K562 (cell line): ENCODE results near the gene KRTAP5-7. TPM values are rescaled to one million over a fixed set of nuclear protein-coding genes. Genes with fewer than 3 reads are reported as not detected.

ENCODE experiments used
- ATAC-seq: fragments of 200-7000 bp; cut with Tn5 transposase; 3 replicates; pipeline ENCODE4 v1.9.1; 2020; ENCODE audit warnings: moderate library complexity
- BruUV-seq: library from RNA; stranded (reverse); fragments of 400-500 nt; replicated peaks from 2 replicates; lab custom pipeline; 2021; lab: Mats Ljungman, UMichigan
- CTCF ChIA-PET: fragments of 300-600 bp; formaldehyde crosslinking; extraction: SDS; loops from one replicate; lab custom pipeline; 2021; ENCODE audit warnings: low intra/inter-chr PET ratio; lab: Yijun Ruan, JAX
- POLR2A ChIA-PET: fragments of 300-600, 350-650 bp; sonication (Branson Sonifier 250); formaldehyde crosslinking; extraction: SDS; loops from one replicate; lab custom pipeline; 2021; ENCODE audit warnings: antibody characterized with exemption, inconsistent platforms; lab: Yijun Ruan, JAX
- DNase-seq, 4 experiments: peaks; one replicate each; pipeline versions ENCODE4 v3.0.0 to v3.0.0-alpha.2; 2011 to 2018; ENCODE audit warnings: low spot score in 3 of 4, mixed read lengths in 3 of 4; ENCODE audit errors: extremely low read depth in 1 of 4
- FAIRE-seq: peaks from 2 replicates; lab custom pipeline; 2011; peaks lifted over from hg19 to GRCh38; lab: Jason Lieb, UNC
- H2AFZ ChIP-seq: 2 replicates; pipeline ENCODE4 v1.6.0; 2011; ENCODE audit warnings: low read depth, low read length, control low read depth, inconsistent platforms
- H3K27ac ChIP-seq: fragments of 200-600 bp; 3 replicates; pipeline ENCODE4 v1.8.0; 2011; ENCODE audit warnings: low read depth, mild to moderate bottlenecking, control low read depth, inconsistent platforms, low read length, moderate library complexity, mixed read lengths; ENCODE audit errors: extremely low read depth
- H3K27me3 ChIP-seq, 2 experiments: fragments of 300-600 bp in 1 of 2; 2 replicates in 1 of 2; 3 replicates in 1 of 2; pipeline versions ENCODE4 v1.6.0 to v1.8.0; 2011; ENCODE audit warnings: inconsistent platforms in 2 of 2, low read length in 2 of 2, mild to moderate bottlenecking in 1 of 2, mixed read lengths in 1 of 2, moderate library complexity in 1 of 2; ENCODE audit not compliant: control insufficient read depth in 2 of 2, insufficient read depth in 2 of 2
- H3K36me3 ChIP-seq: fragments of 300-600 bp; 3 replicates; pipeline ENCODE4 v1.8.0; 2011; ENCODE audit warnings: mild to moderate bottlenecking, low read length, inconsistent platforms; ENCODE audit not compliant: control insufficient read depth, insufficient read depth
- H3K4me1 ChIP-seq, 2 experiments: fragments of 200-600 bp in 1 of 2; replicated peaks in 1 of 2; 2 replicates in 1 of 2; 3 replicates in 1 of 2; pipeline versions ENCODE4 v1.5.1 to v1.8.0; 2011; ENCODE audit warnings: inconsistent platforms in 2 of 2, low read length in 2 of 2, mild to moderate bottlenecking in 1 of 2, mixed read lengths in 1 of 2, moderate library complexity in 1 of 2; ENCODE audit not compliant: control insufficient read depth in 2 of 2, insufficient read depth in 2 of 2
- H3K4me2 ChIP-seq: 2 replicates; pipeline ENCODE4 v1.6.1; 2011; ENCODE audit warnings: low read length, control low read depth, inconsistent platforms, mixed read lengths; ENCODE audit not compliant: insufficient read depth
- H3K4me3 ChIP-seq: fragments of 200-600 bp; sonication (generic), shearing (Covaris generic); 2 replicates; pipeline ENCODE4 v1.5.1; 2016; ENCODE audit warnings: control low read depth, inconsistent platforms
- H3K79me2 ChIP-seq: fragments of 200-600 bp; 3 replicates; pipeline ENCODE4 v1.8.0; 2011; ENCODE audit warnings: low read length, inconsistent platforms; ENCODE audit not compliant: control insufficient read depth, insufficient read depth
- H3K9ac ChIP-seq, 2 experiments: 2 replicates each; pipeline versions ENCODE4 v1.6.0 to v1.6.1; 2011; ENCODE audit warnings: low read depth in 2 of 2, low read length in 2 of 2, control low read depth in 1 of 2, inconsistent platforms in 1 of 2, mild to moderate bottlenecking in 1 of 2, mixed read lengths in 1 of 2; ENCODE audit not compliant: insufficient read depth in 1 of 2
- H3K9me1 ChIP-seq: one replicate; pipeline ENCODE4 v1.6.0; 2011; ENCODE audit warnings: inconsistent platforms, mild to moderate bottlenecking, low read length, moderate library complexity; ENCODE audit not compliant: control insufficient read depth, insufficient read depth
- H3K9me3 ChIP-seq: replicated peaks from 2 replicates; pipeline ENCODE4 v1.5.1; 2011; ENCODE audit warnings: low read depth, low read length, inconsistent platforms; ENCODE audit not compliant: control insufficient read depth, insufficient read depth
- H4K20me1 ChIP-seq: replicated peaks from 2 replicates; pipeline ENCODE4 v1.6.1; 2011; ENCODE audit warnings: low read length, inconsistent platforms, mixed read lengths; ENCODE audit not compliant: control insufficient read depth, insufficient read depth
- C11orf30 ChIP-seq: fragments of 450-650 bp; IDR thresholded peaks from 2 replicates; pipeline ENCODE4 v1.6.1; 2016; ENCODE audit warnings: low read depth, mild to moderate bottlenecking
- CHCHD3 ChIP-seq: fragments of 250-450 bp; sonication (Bioruptor Pico); IDR thresholded peaks from 2 replicates; pipeline ENCODE4 v2.1.2; 2022; ENCODE audit warnings: mild to moderate bottlenecking
- MAFF ChIP-seq: IDR thresholded peaks from 2 replicates; pipeline ENCODE4 v1.6.1; 2012; ENCODE audit warnings: low read length, improper control_type of control experiment
- WGBS: fragments of 100-300 bp; shearing (Covaris generic); methylation state at CpG from one replicate; pipeline ENCODE4 v1.1.6; 2016; ENCODE audit warnings: low coverage, mixed read lengths; ENCODE audit not compliant: insufficient coverage; ENCODE audit errors: missing lambda C conversion rate; 5-methylcytosine and 5-hydroxymethylcytosine counted together
- in situ Hi-C: fragments of 300-500 bp; cut with MboI; formaldehyde crosslinking; loops from 4 replicates; pipeline ENCODE4 v1.15.0; 2018; ENCODE audit warnings: inconsistent platforms, mixed read lengths
- intact Hi-C: fragments of 100-400 bp; cut with micrococcal nuclease; formaldehyde crosslinking; loops from 2 replicates; pipeline ENCODE4 v1.14.2; 2022
- polyA plus RNA-seq, 8 experiments: library from polyadenylated mRNA; depleted of rRNA in 4 of 8; stranded (reverse) in 5 of 8; unstranded in 3 of 8; fragments of >200 nt; fragmentation: Nextera tagmentation in 2 of 8; fragmentation: Illumina TruSeq in 1 of 8; extraction: Ambion mirVana in 2 of 8; extraction: Trizol in 1 of 8; gene quantifications; 2 replicates each; pipeline versions ENCODE4 v1.2.1 to v1.2.3, GENCODE V29; 2011 to 2014; ENCODE audit warnings: inconsistent platforms in 1 of 8, missing spikeins in 1 of 8
- total RNA-seq, 7 experiments: library from RNA; depleted of rRNA in 6 of 7; stranded (reverse); fragments of >200 nt in 6 of 7; fragmentation: Illumina TruSeq in 2 of 7; extraction: Trizol in 2 of 7; gene quantifications; 2 replicates each; pipeline versions ENCODE4 v1.2.1 to v1.2.3, GENCODE V29; 2011 to 2021; ENCODE audit warnings: low replicate concordance in 1 of 7
- TF ChIP-seq, protein P1 (sequence below): fragments of 450-650 bp; IDR thresholded peaks from 2 replicates; pipeline ENCODE4 v1.6.1; 2017; ENCODE audit warnings: antibody characterized with exemption, mild to moderate bottlenecking

KRTAP5-7 gene
- total and polyA plus RNA-seq, 9 of the 15 experiments (the other 6 are each of a cell fraction or from before 2014, with no cell fraction given) = not detected

DNA sequence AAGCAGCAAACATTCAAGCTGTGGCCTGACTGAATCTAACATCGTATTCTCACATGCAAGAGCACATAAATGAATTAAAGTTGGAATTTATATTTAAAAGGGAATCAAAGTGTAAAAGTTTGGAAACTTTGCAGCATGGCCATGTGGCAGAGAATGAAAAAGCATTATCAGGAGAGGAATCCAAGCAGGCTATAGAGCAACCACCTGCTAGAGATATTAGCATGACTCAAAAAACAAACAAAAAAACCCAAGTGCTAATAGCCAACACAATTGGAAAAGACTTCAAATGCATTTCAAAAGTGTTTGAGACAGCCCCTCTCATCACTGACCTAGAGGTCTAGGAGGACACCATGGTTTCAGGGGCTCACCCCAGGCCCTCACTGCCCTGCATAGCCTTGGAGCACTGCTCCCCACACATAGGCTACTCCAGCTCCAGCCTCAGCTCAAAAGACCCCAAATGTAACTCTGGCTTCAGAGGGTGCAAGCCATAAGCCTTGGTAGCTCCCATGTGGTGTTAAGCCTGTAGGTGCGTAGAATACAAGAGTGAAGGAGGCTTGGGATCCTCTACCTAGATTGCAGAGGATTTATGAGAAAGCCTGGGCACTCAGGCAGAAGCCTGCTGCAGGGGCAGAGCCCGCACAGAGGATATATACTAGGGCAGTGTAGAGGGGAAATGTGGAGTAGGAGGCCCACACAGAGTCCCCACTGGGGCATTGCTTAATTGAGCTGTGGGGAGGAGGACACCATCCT is 1.7 kb upstream of the KRTAP5-7 start:
- FAIRE-seq (no peak), DNase-seq (no peak), ATAC-seq (no peak)
- WGBS = 0% methylated on average over 3 of the region's 3 CpGs
- no peaks in the 10 kb centered on the region for H3K9me3 ChIP-seq
- intact Hi-C loops (no loop called here), in situ Hi-C loops (no loop called here)
- H3K79me2 ChIP-seq = no peaks in the 10 kb centered on the region
- H3K4me2 ChIP-seq = no peak overlapping the region
- no peak overlapping the region for H2AFZ ChIP-seq
- H3K9me1 ChIP-seq = no peaks in the 10 kb centered on the region
- H3K27ac ChIP-seq = no peak overlapping the region
- TF ChIP-seq CHCHD3 (CRISPR knock-in tag) (no peak), MAFF (no peak), C11orf30 (no peak)
- TF ChIP-seq, protein P1, sequence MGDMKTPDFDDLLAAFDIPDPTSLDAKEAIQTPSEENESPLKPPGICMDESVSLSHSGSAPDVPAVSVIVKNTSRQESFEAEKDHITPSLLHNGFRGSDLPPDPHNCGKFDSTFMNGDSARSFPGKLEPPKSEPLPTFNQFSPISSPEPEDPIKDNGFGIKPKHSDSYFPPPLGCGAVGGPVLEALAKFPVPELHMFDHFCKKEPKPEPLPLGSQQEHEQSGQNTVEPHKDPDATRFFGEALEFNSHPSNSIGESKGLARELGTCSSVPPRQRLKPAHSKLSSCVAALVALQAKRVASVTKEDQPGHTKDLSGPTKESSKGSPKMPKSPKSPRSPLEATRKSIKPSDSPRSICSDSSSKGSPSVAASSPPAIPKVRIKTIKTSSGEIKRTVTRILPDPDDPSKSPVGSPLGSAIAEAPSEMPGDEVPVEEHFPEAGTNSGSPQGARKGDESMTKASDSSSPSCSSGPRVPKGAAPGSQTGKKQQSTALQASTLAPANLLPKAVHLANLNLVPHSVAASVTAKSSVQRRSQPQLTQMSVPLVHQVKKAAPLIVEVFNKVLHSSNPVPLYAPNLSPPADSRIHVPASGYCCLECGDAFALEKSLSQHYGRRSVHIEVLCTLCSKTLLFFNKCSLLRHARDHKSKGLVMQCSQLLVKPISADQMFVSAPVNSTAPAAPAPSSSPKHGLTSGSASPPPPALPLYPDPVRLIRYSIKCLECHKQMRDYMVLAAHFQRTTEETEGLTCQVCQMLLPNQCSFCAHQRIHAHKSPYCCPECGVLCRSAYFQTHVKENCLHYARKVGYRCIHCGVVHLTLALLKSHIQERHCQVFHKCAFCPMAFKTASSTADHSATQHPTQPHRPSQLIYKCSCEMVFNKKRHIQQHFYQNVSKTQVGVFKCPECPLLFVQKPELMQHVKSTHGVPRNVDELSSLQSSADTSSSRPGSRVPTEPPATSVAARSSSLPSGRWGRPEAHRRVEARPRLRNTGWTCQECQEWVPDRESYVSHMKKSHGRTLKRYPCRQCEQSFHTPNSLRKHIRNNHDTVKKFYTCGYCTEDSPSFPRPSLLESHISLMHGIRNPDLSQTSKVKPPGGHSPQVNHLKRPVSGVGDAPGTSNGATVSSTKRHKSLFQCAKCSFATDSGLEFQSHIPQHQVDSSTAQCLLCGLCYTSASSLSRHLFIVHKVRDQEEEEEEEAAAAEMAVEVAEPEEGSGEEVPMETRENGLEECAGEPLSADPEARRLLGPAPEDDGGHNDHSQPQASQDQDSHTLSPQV = no peak
- no peak overlapping the region for H3K4me3 ChIP-seq
- no peaks in the 10 kb centered on the region for H3K36me3 ChIP-seq
- CTCF ChIA-PET = no interaction called here
- no peak overlapping the region for H3K9ac ChIP-seq
- peaks cover 6 to 14% of the 10 kb centered on the region in 2 experiments; a peak in 3 of 5 replicates for H3K27me3 ChIP-seq
- no peaks in the 10 kb centered on the region for H3K4me1 ChIP-seq
- no peaks in the 10 kb centered on the region for H4K20me1 ChIP-seq
- POLR2A ChIA-PET = no interaction called here
- BruUV-seq = no TSS peak
